ENCODE measurements around the gene TMEM164.

TMEM164 gene

GRCh38 chrX:110003167-110004156 lies 548 bp downstream of the TMEM164 start:
- no peak for DNase-seq (ENCODE audit: low read depth in 2 of 2)

- no peak for DNase-seq (ENCODE audit: low read depth in 2 of 2)
Observed at GRCh38 chrX:110004215-110004614, 1.3 kb downstream of the TMEM164 start.

DNA sequence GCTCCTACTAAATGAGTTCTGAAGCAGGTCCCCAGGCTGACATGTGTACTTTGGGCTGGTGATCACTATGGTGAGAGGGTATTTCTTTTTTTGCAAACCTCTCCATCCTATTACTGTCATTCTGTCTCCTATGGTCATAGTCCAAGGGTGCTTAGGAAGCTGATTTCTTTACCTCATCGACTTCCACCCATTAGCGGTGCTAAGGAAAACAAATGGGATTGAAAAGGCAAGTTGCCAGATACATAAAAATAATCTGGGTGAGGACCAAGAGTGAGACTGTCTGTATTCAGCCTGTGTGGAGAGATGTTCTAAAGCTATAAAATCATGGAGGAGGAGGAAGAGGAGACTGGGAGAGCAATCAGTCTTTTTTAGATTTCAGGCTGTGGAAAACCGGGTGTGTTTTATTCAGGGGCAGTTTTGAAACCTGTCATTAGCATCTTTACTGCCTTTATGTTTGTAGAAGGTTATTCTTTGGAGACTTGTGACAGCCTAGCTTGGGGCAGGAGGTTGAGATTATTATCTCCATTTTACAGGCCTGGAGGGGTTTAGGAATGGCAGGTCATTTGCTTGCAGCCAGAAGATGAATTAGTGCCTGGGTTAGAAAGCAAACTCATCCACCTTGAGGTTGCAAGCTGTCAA lies 1.9 kb downstream of the TMEM164 start:
- DNase-seq (ENCODE audit: low read depth in 2 of 2): no peak

DNA sequence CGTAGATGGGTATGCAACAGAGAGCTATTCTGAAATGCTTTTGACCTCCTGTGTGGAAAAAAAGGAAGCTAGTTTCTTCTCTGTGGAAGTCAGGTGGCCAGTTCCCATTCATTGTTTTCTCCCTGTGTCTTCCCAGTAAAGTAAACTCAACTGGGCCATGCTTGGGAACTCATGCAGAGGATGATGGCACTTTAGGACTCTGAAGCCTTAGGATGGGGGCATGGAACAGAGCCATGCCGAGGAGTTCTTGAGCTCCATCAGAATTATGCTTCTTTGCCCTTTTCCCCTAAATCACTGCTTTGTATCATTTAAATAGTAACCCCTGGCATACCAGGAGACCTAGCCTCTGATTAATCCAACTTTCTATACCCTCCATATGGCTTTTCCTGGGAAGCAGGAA lies 3.2 kb downstream of the TMEM164 start:
- no peak for DNase-seq (ENCODE audit: low read depth in 2 of 2)

GRCh38 chrX:110006821-110007375 lies 4.0 kb downstream of the TMEM164 start:
- DNase-seq (ENCODE audit: low read depth in 2 of 2): no peak

GRCh38 chrX:110008011-110008635 lies 5.2 kb downstream of the TMEM164 start:
- no peak for DNase-seq (ENCODE audit: low read depth in 2 of 2)

DNA sequence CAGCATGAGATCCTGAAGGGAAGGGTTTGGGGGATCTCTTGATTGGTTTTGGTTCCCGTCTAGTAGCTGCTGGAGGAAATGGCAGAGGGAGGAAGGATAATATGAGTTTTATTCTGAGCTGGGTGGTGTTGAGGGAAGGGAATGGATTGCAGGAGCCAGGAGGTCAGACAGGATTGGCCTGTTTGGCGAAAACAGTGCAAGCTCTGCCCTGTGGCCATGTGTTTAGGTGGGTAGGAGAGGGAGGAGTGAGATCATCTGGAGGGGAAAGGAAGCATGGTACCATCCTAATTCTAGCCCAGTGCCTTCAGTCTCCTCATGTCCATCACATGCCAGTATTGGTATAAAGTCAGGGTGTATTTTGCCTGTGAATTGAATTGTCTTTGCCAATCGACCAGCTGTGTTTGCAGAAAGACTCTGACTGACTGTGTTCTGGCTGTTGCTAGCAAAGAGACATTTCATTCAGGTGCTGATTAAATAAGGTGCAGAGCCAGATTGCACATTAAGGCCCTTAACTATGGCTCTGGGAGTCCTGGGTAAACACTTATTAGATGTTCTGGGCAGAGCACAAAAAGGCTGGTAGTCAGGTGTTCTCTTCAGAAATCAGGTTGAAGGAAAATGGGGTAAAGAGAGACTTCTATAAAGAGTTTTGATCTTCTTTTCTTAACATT lies 10.0 kb downstream of the TMEM164 start:
- DNase-seq (ENCODE audit: low read depth in 2 of 2): no peak

GRCh38 chrX:110013968-110014367 lies 11.1 kb downstream of the TMEM164 start:
- no peak for DNase-seq (ENCODE audit: low read depth in 2 of 2)

DNA sequence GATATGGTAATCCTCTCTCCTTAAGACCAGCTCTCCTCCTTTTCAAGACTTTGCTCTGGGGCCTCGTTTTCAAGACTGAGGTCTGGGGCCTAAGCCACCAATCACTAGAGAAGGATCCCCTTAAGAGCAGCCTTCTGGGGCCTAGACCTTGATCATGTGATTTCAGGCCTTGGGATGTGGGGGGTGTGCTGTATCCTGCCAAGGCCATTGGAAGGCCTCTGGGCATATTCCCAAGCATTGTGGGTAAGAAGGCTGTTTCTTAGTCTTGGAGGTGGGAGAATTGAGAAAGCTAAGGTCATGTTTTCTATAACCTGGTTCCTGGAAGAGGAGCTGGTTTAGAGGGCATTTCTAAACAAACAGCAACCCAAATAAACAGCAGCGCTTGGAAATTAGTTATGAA lies 12.1 kb downstream of the TMEM164 start:
- DNase-seq (ENCODE audit: low read depth in 2 of 2): no peak

DNA sequence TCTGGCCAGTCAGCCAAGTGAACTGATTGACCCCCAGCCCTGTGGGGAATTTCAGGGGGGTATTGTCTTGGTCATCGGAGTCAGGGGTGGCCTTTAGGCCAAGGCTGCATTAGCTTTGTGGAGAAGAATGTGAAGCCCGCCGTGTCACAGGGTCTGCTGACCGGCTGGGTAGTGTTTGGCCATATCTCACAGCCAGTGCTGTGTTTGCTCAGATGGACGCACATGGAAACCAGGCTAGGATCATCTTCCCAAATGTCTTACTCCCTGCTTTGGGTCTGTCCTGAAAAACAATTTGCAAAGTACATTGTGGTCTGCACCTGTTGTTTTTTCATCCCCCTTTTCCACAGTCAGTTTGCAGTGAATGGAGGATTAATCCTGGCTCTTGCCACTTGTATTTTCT lies 13.0 kb downstream of the TMEM164 start:
- DNase-seq (ENCODE audit: low read depth in 2 of 2): no peak

DNA sequence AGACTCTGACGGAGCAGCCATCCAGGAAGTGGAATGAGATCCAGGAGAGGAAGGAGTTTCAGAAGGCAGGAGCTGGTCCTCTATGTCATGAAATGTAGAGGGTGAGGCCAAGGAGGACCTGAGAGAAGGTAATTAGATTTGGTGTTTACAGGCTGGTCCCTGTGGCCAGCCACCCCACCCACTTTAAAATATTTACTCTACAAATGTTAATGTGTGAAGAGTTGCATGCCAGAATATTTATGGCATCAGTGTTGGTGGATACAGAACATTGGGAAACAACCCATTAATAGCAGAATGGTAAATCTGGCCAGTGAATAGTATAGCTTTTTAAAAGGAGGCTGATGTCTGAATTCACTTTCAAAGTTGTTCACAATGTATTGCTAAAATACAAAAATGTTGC lies 17.6 kb downstream of the TMEM164 start:
- DNase-seq (ENCODE audit: low read depth in 2 of 2): no peak

GRCh38 chrX:110021258-110022022 lies 18.5 kb downstream of the TMEM164 start:
- no peak for DNase-seq (ENCODE audit: low read depth in 2 of 2)

DNA sequence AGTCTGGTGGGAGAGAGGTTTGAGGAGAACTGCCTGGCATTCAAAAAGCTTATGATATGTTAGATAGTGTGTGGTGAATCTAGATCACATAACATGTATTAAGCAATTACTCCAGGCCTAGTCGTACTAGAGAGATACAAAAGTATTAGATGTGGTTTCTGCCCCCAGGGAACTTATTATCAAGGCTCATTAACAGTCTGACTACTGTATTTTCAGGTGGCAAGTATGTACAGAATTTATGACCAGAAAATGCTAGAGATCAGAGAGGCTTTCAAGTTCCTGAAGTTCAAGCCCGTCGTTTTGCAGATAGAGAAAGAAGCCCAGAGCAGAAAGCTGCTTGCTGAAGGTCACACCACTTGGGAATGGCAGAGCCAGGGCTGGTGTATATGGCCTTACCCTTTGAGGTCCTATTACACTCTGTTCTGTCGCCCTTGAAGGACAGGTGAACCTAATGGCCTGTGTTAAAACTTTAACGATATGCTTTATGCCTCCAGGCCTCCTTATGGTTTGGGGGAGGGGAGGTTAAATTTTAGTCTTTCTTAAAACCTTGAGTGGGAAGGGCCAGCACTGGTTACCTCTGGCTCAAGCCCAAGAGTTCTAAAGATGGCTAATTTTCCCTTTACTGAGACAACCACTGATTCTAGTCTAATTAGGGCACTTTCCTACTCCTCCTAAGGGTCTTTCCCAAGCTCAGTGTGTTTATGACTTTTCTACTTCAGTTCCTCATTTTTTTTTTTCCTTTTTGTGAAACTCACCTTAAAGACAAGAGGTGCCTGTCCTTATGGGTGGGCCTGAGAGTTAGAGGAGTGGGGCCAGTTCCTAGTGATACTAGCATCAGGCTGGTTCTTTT lies 19.9 kb downstream of the TMEM164 start:
- no peak for DNase-seq (ENCODE audit: low read depth in 2 of 2)

GRCh38 chrX:110025395-110025794 lies 22.5 kb downstream of the TMEM164 start:
- DNase-seq (ENCODE audit: low read depth in 2 of 2): no peak

DNA sequence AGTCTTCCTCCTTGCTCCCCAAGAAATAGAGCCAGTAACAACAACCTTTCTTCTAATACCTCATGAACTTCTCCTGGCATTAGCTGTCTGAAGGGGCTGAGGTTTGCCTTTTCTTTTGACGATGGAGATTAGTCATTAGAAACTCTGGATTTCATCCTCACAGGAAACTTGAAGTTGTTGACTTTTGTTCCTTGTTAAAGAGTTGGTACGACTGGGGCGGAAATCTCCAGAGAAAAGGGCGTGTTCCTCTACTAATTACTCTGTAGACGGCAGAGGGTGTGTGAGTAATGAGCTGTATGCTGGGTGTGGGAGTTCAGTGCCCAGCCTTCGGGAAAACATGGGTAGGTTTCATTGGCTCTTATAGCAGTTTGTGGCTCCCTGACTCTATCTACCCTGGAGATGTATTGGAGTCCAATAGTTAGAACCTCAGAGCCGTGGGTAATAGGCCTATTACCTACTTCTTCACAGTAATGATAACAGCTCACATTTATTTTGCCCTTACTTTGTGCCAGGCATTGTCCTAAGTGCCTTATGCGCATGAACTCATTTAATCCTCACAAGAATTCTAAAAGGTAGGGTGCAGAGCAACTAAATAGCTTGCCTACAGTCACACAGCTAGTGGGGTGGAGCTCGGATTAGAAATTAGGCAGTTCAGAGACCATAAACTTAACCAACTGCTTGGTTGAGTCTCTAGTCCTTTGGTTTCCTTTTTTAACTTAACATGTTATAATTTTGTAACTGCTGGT lies 23.4 kb downstream of the TMEM164 start:
- no peak for DNase-seq (ENCODE audit: low read depth in 2 of 2)

DNA sequence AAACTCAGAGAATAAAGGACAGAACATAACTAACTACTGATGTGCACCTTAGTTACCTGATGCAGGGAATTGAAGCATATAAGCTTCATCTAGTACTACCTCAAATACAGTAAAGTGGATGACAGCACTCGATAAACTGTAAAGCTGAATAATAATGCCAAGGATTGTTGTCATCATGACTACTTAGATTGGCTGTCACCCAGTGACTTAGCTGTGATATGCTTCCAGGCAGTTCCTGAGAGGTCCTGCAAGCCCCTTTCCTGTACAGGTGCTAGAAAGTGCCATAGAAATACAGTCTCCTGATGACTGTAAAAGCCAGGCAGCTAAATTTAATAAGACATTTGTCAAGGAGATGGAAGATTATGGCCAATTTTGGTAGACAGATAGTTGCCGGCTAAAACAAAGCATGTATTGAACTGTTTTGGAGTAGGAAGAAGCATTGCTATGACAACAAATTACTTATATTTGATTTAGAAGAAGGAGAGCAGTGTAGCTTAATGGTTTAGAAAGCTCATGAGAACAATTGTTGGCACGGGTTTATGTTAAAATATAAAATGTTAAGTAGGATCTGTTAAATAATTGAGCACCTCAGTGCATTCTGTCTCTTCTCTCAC lies 29.7 kb downstream of the TMEM164 start:
- DNase-seq (ENCODE audit: low read depth in 2 of 2): no peak

- DNase-seq (ENCODE audit: low read depth in 2 of 2): no peak
Observed at GRCh38 chrX:110034036-110034435, 31.1 kb downstream of the TMEM164 start.

DNA sequence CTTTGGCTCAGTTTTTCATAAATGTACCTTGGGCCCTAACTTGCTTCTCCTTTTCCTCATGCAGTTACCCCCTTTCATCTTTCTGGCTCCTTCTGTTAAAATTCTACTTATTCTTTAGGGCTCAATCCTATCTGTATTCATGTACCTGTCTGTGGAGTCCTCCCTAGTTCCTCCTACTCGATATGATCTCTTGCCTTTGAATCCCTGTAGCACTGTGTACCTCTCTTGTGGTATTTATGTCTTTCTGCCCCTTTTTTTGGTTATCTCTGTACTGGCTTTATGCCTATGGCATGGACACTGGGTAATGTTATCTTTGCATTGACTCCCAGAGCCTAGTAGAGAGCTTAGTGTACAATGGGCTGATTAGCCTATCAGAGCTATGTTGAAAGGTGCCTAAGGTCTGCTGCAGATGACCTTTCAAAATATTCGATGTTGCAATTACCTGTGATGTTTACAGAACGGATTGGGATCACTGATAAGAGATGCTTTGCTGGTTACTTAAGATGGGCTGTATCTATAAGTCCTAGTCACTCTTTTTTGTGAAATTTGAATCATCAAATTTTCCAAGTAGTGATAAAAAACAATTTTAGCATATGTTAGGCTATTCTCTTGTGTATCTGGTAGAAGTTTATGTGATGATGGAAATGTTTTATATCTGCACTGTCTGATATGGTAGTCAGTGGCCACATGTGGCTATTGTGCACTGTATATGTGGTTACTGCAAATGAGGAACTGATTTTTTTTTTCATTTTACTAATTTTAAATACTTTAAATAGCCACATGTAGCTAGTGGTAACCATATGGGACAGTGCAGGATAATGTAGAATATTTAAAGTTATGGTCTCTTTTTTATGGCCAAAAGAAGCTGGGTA lies 33.5 kb downstream of the TMEM164 start:
- DNase-seq (ENCODE audit: low read depth in 2 of 2): no peak

Data from fibroblast of skin of left biceps (primary cell).